Hematopoietic multipotent progenitor cell treated with erythropoietin and hydrocortisone succinate and interleukin-3 and kit ligand, for 8 days (in vitro differentiated cells): ENCODE data around the gene CRIP1.

Source experiments
- DNase-seq: peaks from one replicate; pipeline ENCODE4 v3.0.0-alpha.2; 2015

The CRIP1 gene

GRCh38 chr14:105495101-105495989 is 8.7 kb downstream of the CRIP1 start:
- DNase-seq, result no peak

- DNase-seq, result no peak
These were observed 9.5 kb downstream of the CRIP1 start for GRCh38 chr14:105495990-105496830.

GRCh38 chr14:105496831-105497591 is 10.3 kb downstream of the CRIP1 start:
- DNase-seq, result no peak

- DNase-seq, result no peak
These were observed 11.2 kb downstream of the CRIP1 start for GRCh38 chr14:105497671-105498429.

GRCh38 chr14:105498430-105499255 is 12.0 kb downstream of the CRIP1 start:
- no peak for DNase-seq

- no peak for DNase-seq
These were observed 12.8 kb downstream of the CRIP1 start for GRCh38 chr14:105499256-105500035.

- DNase-seq, result no peak
These were observed 13.5 kb downstream of the CRIP1 start for GRCh38 chr14:105500036-105500725.

GRCh38 chr14:105500726-105501101 is 14.0 kb downstream of the CRIP1 start:
- no peak for DNase-seq

- no peak for DNase-seq
These were observed 15.0 kb downstream of the CRIP1 start for GRCh38 chr14:105501504-105502291.

- no peak for DNase-seq
These were observed 16.0 kb downstream of the CRIP1 start for GRCh38 chr14:105502446-105503295.

GRCh38 chr14:105503296-105503640 is 16.6 kb downstream of the CRIP1 start:
- no peak for DNase-seq

- no peak for DNase-seq
These were observed 17.4 kb downstream of the CRIP1 start for GRCh38 chr14:105503935-105504692.

GRCh38 chr14:105505101-105505500 is 18.4 kb downstream of the CRIP1 start:
- no peak for DNase-seq

GRCh38 chr14:105507247-105507646 is 20.6 kb downstream of the CRIP1 start:
- DNase-seq, result no peak

GRCh38 chr14:105508069-105508468 is 21.4 kb downstream of the CRIP1 start:
- no peak for DNase-seq

GRCh38 chr14:105508601-105509000 is 21.9 kb downstream of the CRIP1 start:
- DNase-seq, result no peak

- no peak for DNase-seq
These were observed 30.4 kb downstream of the CRIP1 start for GRCh38 chr14:105517096-105517495.
